Endothelial cell of umbilical vein (primary cell): ENCODE data around the gene SGCD. TPM values are rescaled to one million over a fixed set of nuclear protein-coding genes. Genes with fewer than 3 reads are reported as not detected.

ENCODE experiments used
- BruUV-seq: library from RNA; stranded (reverse); fragments of 400-500 nt; replicated peaks from 2 replicates; lab custom pipeline; 2021; lab: Mats Ljungman, UMichigan
- CTCF ChIA-PET: fragments of 300-600, 350-600 bp; sonication (Branson Sonifier 250); formaldehyde crosslinking; loops from one replicate; lab custom pipeline; 2021; ENCODE audit warnings: antibody characterized with exemption, inconsistent platforms; lab: Charles Lee
- POLR2A ChIA-PET: fragments of 300-600, 350-600 bp; sonication (Branson Sonifier 250); formaldehyde crosslinking; loops from one replicate; lab custom pipeline; 2021; ENCODE audit warnings: antibody characterized with exemption, inconsistent platforms; lab: Charles Lee
- DNase-seq: peaks from one replicate; pipeline ENCODE4 v3.0.0-alpha.2; 2011; ENCODE audit warnings: low read depth, low spot score
- FAIRE-seq: peaks from 2 replicates; lab custom pipeline; 2011; peaks lifted over from hg19 to GRCh38; lab: Jason Lieb, UNC
- H2AFZ ChIP-seq: 2 replicates; pipeline ENCODE4 v1.6.0; 2012; ENCODE audit warnings: low read depth, low read length, control low read depth, inconsistent platforms
- H3K27ac ChIP-seq: 2 replicates; pipeline ENCODE4 v1.5.1; 2011; ENCODE audit warnings: low read depth, mild to moderate bottlenecking, control low read depth, low read length, moderate library complexity; ENCODE audit not compliant: insufficient read depth
- H3K27me3 ChIP-seq, 2 experiments: 2 replicates each; pipeline versions ENCODE4 v1.6.0 to v1.6.1; 2011; ENCODE audit warnings: low read length in 2 of 2, mixed read lengths in 1 of 2; ENCODE audit not compliant: control insufficient read depth in 2 of 2, insufficient read depth in 2 of 2
- H3K36me3 ChIP-seq, 2 experiments: 2 replicates in 1 of 2; 3 replicates in 1 of 2; pipeline ENCODE4 v1.5.1; 2011; ENCODE audit warnings: low read length in 2 of 2, mild to moderate bottlenecking in 1 of 2, moderate library complexity in 1 of 2; ENCODE audit not compliant: control insufficient read depth in 2 of 2, insufficient read depth in 2 of 2; ENCODE audit errors: extremely low read depth in 1 of 2
- H3K4me1 ChIP-seq: 3 replicates; pipeline ENCODE4 v1.5.1; 2011; ENCODE audit warnings: mild to moderate bottlenecking, low read length; ENCODE audit not compliant: control insufficient read depth, insufficient read depth; ENCODE audit errors: extremely low read depth
- H3K4me2 ChIP-seq: 2 replicates; pipeline ENCODE4 v1.6.1; 2011; ENCODE audit warnings: low read length, control low read depth, mixed read lengths; ENCODE audit not compliant: insufficient read depth
- H3K4me3 ChIP-seq, 3 experiments: fragments of 200-600 bp in 1 of 3; sonication (generic), shearing (Covaris generic) in 1 of 3; replicated peaks in 1 of 3; 2 replicates each; pipeline ENCODE4 v1.5.1; 2011 to 2016; ENCODE audit warnings: control low read depth in 3 of 3, low read length in 3 of 3, mild to moderate bottlenecking in 2 of 3, inconsistent platforms in 1 of 3, low read depth in 1 of 3, moderate library complexity in 1 of 3; ENCODE audit not compliant: insufficient read depth in 1 of 3
- H3K79me2 ChIP-seq: 2 replicates; pipeline ENCODE4 v1.6.0; 2012; ENCODE audit warnings: low read length, inconsistent platforms; ENCODE audit not compliant: control insufficient read depth, insufficient read depth
- H3K9ac ChIP-seq: replicated peaks from 2 replicates; pipeline ENCODE3; 2011; ENCODE audit warnings: low read length, control low read depth; ENCODE audit not compliant: insufficient read depth; ENCODE audit errors: extremely low read depth
- H3K9me1 ChIP-seq: replicated peaks from 3 replicates; pipeline ENCODE4 v1.6.0; 2011; ENCODE audit warnings: mild to moderate bottlenecking, low read length; ENCODE audit not compliant: control insufficient read depth, insufficient read depth; ENCODE audit errors: extremely low read depth
- H3K9me3 ChIP-seq: replicated peaks from 2 replicates; pipeline ENCODE4 v1.5.1; 2012; ENCODE audit warnings: low read length, inconsistent platforms; ENCODE audit not compliant: control insufficient read depth, insufficient read depth
- H4K20me1 ChIP-seq: replicated peaks from 2 replicates; pipeline ENCODE3; 2011; ENCODE audit warnings: mild to moderate bottlenecking, low read length; ENCODE audit not compliant: control insufficient read depth, insufficient read depth; ENCODE audit errors: extremely low read depth
- EZH2 ChIP-seq: IDR thresholded peaks from 2 replicates; pipeline ENCODE4 v1.6.1; 2012; ENCODE audit warnings: borderline replicate concordance, low read depth, mild to moderate bottlenecking, moderate library complexity, low read length, inconsistent platforms; ENCODE audit not compliant: severe bottlenecking
- JUN ChIP-seq: IDR thresholded peaks from 2 replicates; pipeline ENCODE4 v1.6.1; 2011; ENCODE audit warnings: borderline replicate concordance, low read depth; ENCODE audit not compliant: insufficient read length, insufficient read depth
- MYC ChIP-seq: IDR thresholded peaks from one replicate; pipeline ENCODE4 v1.6.1; 2011; ENCODE audit warnings: mild to moderate bottlenecking, low read depth, low read length
- POLR2A ChIP-seq: IDR thresholded peaks from 2 replicates; pipeline ENCODE4 v1.6.1; 2012; ENCODE audit warnings: low read depth, mild to moderate bottlenecking, control low read depth, low read length
- POLR2AphosphoS5 ChIP-seq: IDR thresholded peaks from 2 replicates; pipeline ENCODE4 v1.6.1; 2012; ENCODE audit warnings: low read depth, mild to moderate bottlenecking, control low read depth, low read length, moderate library complexity; ENCODE audit not compliant: insufficient read depth
- dilution Hi-C: fragments of 300-500 bp; cut with MboI; formaldehyde crosslinking; loops from one replicate; pipeline ENCODE4 v1.15.0; 2019; ENCODE audit warnings: low sequenced_read_pairs; ENCODE audit not compliant: extremely low pct_ligation_motif_present
- intact Hi-C: fragments of 100-400 bp; cut with micrococcal nuclease; formaldehyde crosslinking; loops from one replicate; pipeline ENCODE4 v1.10.0; 2022
- polyA plus RNA-seq, 4 experiments: library from polyadenylated mRNA; depleted of rRNA in 3 of 4; stranded (reverse) in 3 of 4; unstranded in 1 of 4; fragments of >200 nt; gene quantifications; 2 replicates each; pipeline versions ENCODE4 v1.2.1 to v1.2.3, GENCODE V29; 2011 to 2012; ENCODE audit warnings: missing spikeins in 1 of 4
- total RNA-seq: library from RNA; stranded (reverse); gene quantifications from 2 replicates; pipeline ENCODE4 v1.2.3, GENCODE V29; 2021

Gene SGCD
- total and polyA plus RNA-seq, 2 donors (not counting 3 experiments of a cell fraction or from before 2014, with no cell fraction given), result not detected

- Histone ChIP-seq H3K27ac (no peak overlapping the region), H3K9me1 (no peaks in the 10 kb centered on the region), H3K27me3 (no peaks in the 10 kb centered on the region), H4K20me1 (no peaks in the 10 kb centered on the region), H3K4me1 (no peaks in the 10 kb centered on the region), H3K36me3 (no peaks in the 10 kb centered on the region), H3K4me3 (no peak overlapping the region), H3K9me3 (peaks cover 2% of the 10 kb centered on the region), H3K9ac (no peak overlapping the region), H3K79me2 (no peaks in the 10 kb centered on the region), H2AFZ (no peak overlapping the region), H3K4me2 (no peak overlapping the region)
- FAIRE-seq, result no peak
- dilution Hi-C loops, result no loop called here
- TF ChIP-seq POLR2A (no peak), EZH2 (no peak), MYC (no peak), POLR2AphosphoS5 (no peak), JUN (no peak)
- ChIA-PET POLR2A (no interaction called here), CTCF (no interaction called here)
- no TSS peak for BruUV-seq
- intact Hi-C loops, result no loop called here
- DNase-seq, result no peak
Measured at GRCh38 chr5:156400231-156400986, 73.4 kb downstream of the SGCD start.

- ChIA-PET CTCF (no interaction called here), POLR2A (no interaction called here)
- Histone ChIP-seq H3K36me3 (no peaks in the 10 kb centered on the region), H3K79me2 (no peaks in the 10 kb centered on the region), H2AFZ (no peak overlapping the region), H3K9ac (no peak overlapping the region), H3K4me2 (no peak overlapping the region), H3K9me1 (no peaks in the 10 kb centered on the region), H3K4me1 (no peaks in the 10 kb centered on the region), H3K27me3 (no peaks in the 10 kb centered on the region), H3K27ac (no peak overlapping the region), H3K4me3 (no peak overlapping the region), H3K9me3 (no peaks in the 10 kb centered on the region), H4K20me1 (no peaks in the 10 kb centered on the region)
- FAIRE-seq (no peak), DNase-seq (no peak)
- dilution Hi-C loops (no loop called here), intact Hi-C loops (no loop called here)
- TF ChIP-seq POLR2A, result no peak
- no peak for TF ChIP-seq JUN
- no peak for TF ChIP-seq POLR2AphosphoS5
- no TSS peak for BruUV-seq
Measured at GRCh38 chr5:156401804-156402203, 74.8 kb downstream of the SGCD start.
